Measurements from ENCODE around the gene IZUMO4.

GRCh38 chr19:2051773-2052704 is 44.7 kb upstream of the IZUMO4 start:
- TF ChIP-seq GATA2 (IDR thresholded peaks at IDR 0.05; ENCODE audit: low read depth, low read length): no peak
- TF ChIP-seq GATA3 (IDR thresholded peaks at IDR 0.05; ENCODE audit: low read depth, low read length): no peak

Data from SH-SY5Y (cell line).